Hematopoietic multipotent progenitor cell treated with erythropoietin and hydrocortisone succinate and interleukin-3 and kit ligand, for 17 days (in vitro differentiated cells): Measurements from ENCODE around the gene CD70.
"Not testable (repeated sequence)": the region's sequence is repeated elsewhere in the genome, so short reads cannot be mapped to it uniquely, and the experiment has no call there.

Experiments used
- DNase-seq: peaks from one replicate; pipeline ENCODE4 v3.0.0-alpha.2; 2015; ENCODE audit warnings: low spot score

CD70 gene

DNA sequence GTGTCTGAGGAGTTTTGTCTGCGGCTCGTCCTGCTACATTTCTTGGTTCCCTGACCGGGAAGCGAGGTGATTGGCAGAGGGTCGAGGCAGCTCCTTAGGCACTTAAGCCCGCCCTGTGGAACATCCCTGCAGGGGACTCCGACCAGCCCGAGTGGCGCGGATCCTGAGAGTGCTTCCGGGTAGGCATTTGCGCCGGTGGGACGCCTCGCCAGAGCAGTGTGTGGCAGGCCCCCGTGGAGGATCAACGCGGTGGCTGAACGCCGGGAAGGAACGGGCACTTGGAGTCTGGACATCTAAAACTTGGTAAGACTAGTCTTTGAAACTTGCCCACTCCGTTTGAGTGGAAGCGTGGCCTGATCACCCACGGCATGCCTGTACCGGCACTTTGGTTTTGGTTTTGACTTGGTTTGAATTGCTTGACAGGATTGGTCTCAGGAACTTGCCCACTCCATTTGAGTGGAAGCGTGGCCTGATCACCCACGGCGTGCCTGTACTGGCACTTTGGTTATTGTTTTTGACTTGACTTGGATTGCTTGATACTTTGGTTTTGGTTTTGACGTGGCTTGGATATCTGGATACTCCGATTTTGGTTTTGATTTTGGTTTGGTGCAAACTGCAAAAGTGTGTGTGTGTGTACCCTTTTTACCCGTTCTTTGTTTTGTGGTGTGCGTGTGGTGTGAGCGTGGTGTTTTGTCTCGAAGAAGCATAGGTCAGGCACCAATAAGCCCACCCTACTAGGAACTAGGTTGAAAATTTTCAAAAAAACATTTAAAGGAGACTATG lies 6.7 kb upstream of the CD70 start:
- not testable (repeated sequence) for DNase-seq

DNA sequence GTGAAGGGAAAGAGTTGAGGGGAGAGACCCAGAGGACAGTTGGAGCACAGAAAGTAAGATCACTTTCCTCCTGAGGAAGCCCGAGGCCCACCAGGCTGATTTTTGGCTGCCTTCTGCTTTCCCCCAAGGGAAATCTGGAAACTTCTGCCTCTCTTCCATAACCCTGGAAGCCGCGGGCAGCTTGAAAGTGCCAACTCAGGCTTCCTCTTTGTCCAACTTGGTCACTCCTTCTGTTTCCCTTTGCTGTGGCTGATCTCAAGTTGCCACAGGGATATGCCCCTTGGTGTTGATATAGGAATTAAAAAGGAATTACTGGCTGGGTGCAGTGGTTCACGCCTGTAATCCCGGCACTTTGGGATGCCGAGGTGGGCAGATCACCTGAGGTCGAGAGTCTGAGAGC lies 5.7 kb upstream of the CD70 start:
- no peak for DNase-seq

DNA sequence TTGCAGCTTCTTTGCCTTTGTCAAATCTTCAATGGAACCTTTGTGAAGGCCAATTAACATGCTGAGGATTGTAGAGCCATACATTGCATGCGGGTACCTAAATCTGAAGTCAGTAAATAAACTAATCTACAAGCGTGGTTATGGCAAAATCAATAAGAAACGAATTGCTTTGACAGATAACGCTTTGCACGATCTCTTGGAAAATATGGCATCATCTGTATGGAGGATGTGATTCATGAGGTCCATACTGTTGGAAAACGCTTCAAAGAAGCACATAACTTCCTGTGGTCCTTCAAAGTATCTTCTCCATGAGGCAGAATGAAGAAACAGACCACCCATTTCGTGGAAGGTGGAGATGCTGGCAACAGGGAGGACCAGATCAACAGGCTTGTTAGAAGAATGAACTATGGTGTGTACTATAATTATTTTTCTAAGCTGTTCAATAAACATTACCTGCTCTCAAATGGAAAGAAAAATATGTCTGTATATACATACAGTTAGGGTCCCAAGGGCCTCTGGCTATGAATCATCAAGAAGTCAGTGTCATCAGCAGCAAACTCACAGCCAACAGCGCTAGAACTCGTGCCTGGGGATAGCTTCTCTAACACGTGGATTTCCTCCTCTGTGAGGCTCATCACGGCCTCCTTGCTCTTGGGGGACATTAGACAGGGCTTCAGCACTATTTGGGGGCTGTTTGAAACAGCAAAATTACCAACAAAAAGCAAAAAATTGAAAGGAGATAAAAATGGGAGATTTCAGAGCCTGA lies 2.9 kb upstream of the CD70 start:
- DNase-seq, result no peak

DNA sequence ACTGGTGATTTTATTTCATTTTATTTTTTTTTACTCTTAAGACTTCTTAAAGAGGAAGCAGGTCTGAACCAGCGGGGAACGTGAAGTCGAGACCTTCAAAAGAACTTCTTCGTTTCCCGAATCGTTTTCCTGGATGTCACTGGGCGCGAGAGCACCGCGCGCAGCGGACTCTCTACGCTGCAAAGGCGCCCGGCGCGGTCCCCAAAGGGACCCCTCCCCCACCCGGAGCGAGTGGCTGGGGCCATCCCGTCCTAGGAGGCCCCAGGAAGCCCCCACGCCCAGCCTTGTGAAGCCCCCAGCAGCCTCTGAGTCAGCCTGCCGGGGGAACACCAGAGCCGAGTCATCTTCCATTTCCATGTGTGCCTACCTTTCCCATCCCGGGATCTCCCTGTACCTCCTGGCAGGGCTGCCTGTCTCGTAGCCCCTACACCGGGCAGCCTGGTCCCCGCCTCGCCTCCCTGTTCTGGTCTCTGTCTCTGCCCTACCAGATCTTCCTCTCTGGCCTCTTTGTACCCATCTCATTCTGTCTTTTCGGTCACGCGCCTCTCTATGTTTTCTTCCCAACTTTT lies 608 bp downstream of the CD70 start:
- DNase-seq, result no peak

DNA sequence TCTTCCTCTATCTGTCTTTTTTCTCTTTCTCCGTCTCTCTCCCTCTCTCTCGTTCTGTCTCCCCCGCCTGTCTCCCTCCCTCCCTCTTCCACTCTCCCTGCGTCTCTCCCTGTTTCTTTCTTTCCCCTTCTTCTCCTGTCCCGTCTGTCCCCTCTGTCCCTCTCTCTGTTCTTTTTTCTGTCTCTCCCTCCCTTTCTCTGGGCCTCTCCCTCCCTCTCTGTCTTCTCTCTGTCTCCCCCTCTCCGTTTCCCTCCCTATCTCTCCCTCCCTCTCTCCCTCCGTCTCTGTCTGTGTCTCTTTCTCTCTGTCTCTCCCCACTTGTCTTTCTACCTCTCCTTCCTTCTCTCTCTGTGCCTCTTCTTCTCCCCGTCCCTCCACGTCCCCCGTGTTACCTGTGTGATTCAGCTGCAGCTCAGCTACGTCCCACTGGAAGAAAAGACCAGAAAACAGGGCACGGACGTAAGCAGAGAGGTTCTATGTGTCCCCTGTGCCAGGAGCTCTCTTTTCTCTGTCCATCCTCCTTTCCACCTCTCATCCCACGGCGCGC lies 1.2 kb downstream of the CD70 start:
- DNase-seq, result no peak

DNA sequence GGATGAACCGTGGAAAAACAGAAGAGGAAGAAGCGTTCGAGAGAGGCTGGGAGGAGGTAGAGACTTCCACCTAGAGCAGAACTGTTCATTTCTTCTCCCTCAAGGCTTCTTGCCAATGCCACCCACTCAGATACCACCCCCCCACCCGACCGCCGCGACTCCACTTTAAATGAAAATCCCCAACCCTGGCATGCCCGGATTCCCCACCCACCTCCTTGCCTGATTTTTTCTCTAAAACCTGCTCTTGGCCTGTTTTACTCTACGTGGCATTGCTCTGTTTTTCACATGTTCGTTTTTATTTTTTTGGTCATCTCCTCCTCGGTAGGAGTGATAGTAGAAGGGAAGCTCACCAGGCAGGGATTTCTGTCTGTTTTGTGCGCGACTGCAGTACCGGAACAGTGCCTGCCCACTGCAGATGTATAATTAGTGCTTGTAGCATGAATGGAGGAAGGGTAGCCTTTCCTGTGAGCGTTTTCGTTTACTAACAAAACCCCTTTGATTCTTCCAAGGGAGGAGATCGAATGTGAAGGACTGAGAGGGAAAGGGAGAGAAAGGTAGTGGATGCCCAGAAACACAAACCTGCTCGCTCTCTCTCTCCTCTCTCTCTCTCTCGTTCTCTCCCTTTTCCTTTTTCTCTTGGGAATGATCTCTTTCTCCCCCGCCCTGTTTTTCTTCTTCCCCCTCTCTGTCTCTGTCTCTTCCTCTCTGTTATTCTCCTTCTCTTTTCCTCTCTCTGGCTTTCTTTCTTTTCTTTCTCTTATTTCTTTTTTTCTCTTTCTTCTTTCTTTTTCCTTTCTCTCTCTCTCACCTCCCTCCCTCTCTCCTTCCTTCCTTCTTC lies 2.2 kb downstream of the CD70 start:
- DNase-seq, result no peak

DNA sequence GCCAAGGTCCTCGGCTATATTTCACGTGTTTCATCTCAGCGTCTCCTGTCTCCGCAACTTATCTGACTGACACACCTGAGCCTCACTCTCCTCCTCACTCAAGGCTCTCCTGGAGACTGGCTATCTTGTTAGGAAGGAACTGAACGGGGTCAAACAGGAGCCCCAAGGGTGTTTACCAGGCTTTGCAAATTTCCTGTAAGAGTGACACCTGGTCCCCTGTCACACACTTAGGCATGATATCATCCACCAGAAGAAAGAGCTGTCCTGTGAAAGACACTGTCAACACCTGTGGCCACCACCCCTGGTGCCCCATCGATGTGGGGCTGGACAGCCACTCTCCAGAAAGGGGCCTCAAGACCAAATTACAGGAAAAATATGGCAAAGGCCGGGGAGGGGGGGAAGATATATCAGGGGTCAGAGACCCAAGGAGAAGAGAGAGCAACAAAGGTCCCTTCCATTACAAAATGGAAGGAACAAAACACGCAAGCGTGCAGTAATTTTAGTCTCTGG lies 2.9 kb downstream of the CD70 start:
- DNase-seq, result peak; percentile 38

DNA sequence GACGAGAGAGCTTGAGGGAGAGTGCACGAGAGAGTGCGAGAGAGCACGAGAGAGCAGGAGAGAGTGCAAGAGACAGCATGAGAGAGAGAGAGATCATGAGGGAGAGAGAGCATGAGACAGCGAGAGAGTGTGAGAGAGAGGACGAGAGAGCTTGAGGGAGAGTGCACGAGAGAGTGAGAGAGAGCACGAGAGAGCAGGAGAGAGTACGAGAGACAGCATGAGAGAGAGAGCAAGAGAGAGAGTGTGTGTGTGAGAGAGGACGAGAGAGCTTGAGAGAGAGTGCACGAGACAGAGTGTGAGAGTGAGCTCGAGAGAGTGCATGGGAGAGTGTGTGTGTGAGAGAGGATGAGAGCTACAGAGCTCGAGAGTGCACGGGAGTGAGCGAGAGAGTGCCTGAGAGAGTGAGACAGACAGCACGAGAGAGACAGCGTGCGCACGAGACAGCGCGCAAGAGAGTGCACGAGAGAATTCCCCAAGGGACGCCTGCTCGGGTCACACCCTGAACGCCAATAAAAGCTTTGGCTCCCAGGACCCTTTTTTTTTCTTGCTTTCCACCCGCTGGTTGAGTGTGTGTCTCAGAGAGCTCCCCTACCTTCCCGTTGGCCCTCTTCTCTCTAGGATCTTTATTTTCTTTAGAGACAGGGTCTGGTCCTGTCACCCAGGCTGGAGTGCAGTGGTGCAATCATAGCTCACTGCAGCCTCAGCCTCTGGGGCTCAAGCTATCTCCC lies 3.7 kb downstream of the CD70 start:
- DNase-seq, result peak; percentile 33

DNA sequence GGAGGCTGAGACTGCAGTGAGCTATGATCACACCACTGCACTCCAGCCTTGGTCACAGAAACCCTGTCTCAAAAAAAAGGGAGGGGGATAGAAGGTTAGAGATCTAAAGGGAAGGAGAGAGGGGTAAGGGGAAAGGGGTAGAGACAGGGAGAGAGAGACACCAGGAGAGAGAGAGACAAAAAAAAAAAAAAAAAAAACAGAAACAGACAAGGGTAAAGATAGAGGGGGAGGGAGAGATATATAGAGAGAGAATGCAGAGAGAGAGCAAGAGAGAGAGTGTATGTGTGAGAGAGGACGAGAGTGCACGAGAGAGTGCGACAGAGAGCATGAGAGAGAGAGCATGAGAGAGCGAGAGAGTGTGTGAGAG lies 4.2 kb downstream of the CD70 start:
- no peak for DNase-seq

DNA sequence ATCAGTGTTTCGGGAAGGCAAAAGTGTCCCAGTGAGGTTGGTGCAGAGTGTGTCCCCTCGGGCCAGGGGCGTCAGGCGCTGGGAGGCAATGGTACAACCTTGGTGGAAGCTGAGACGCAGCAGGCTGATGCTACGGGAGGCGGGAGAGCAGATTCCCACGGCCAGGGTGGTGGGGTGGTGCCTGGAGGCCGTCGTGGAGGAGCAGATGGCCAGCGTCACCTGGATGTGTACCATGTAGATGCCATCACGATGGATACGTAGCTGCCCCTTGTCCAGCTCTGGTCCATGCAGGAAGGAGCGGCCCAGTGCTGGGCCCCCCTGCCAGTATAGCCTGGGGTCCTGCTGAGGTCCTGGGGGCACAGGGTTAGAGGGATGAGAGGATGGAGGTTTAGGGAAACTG lies 4.9 kb downstream of the CD70 start:
- no peak for DNase-seq

DNA sequence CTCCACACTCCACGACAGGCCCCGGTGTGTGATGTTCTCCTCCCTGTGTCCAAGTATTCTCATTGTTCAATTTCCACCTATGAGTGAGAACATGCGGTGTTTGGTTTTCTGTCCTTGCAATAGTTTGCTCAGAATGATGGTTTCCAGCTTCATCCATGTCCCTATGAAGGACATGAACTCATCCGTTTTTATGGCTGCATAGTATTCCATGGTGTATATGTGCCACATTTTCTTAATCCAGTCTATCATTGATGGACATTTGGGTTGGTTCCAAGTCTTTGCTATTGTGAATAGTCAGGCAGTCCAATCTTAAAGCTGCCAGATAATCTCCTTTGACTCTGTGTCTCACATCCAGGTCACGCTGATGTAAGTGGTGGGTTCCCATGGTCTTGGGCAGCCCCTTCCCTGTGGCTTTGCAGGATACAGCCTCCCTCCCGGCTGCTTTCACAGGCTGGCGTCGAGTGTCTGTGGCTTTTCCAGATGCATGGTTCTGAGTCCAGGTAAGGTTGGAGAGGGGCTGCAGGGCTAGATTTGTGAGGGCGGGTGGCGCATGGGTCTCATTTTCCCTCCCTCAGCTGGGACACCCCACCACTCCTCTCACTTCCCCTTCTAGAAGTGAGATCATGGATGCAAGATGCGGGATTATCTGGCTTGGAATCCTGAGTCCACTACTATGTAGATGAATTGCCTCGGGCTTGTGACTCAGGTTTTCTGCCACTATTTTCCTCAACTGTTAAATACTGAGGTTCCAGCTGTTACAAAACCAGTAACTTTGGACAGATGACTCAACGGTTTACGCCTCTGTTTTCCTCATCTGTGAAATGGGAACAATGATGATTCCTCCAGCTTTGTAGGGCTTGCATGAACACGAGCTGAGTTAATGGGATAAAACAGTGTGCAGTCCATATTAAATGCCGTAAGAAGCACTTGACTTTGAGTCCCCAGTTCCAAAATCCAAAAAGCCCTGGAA lies 8.2 kb downstream of the CD70 start:
- not testable (repeated sequence) for DNase-seq

DNA sequence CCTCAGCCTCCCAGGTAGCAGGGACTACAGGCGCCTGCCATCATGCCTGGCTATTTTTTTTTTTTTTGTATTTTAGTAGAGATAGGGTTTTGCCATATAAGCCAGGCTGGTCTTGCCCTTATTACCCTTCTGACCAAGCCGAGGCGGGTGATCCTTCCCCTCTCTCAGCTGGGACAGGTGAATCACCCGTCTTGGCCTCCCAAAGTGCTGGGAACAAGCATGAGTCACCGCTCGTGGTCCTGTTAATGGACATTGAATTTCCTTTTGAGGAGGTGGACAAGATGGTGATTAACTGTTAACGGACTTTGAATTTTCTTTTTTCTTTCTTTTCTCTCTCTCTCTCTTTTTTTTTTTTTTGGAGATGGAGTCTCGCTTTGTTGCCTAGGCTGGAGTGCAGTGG lies 10.6 kb downstream of the CD70 start:
- DNase-seq, result no peak

DNA sequence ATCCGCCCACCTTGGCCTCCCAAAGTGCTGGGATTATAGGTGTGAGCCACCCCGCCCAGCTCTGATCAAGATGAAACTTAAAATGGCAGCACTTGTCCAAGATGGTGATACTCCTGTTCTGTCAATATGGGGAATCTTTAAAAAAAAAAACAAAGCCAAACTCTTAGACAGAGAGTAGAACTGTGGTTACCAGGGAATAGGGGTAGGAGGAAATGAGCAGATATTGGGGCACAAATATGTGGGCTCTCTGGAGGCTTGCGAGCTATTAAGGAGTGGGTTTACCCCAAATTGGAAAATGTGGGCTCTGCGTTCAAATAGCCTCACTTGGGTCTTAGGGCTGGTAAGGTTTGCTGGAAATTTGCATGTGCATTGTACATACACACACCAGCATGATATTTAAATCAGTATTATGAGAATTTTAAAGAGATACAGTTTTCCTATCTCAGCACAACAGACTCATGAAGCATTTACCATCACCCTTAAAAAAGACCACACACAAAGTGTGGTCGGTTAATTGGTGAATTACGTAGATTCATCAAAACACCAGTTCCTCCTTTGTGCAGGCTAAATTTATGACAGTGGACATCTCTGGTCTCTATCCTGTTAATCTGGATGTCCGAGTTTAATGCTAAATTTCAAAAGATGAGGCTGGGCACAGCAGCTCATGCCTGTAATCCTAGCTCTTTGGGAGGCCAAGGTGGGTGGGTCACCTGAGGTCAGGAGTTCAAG lies 11.3 kb downstream of the CD70 start:
- DNase-seq, result no peak

DNA sequence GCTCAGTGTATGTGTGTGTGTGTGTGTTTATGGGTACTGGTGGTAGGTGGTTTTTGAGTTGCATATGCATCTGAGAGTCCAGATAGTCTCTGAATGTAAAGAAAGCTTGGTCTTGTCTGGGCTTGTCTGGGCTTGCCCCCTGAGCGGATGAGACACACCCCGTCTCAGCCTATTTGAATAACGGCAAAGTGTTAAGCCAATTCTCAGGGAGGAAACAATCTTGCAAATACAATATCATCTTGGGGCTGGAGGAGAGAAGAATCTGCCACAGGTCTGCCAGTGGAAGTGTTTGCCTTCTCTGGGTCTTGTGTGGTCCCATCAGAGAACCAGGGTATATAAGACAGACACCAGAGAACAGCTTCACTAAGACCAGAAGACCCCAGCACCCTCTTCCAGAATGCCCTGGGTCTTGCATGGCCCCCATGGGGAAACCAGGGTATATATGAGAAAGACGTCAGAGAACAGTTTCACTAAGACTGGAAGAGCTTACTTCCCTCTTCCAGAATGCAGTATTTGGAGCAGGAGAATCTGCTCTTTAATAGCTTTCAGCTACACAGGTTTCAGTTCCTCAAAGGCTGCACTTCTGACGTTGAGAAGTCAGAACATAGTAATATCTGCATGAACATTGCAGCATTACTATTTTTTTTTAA lies 13.3 kb downstream of the CD70 start:
- DNase-seq, result no peak

DNA sequence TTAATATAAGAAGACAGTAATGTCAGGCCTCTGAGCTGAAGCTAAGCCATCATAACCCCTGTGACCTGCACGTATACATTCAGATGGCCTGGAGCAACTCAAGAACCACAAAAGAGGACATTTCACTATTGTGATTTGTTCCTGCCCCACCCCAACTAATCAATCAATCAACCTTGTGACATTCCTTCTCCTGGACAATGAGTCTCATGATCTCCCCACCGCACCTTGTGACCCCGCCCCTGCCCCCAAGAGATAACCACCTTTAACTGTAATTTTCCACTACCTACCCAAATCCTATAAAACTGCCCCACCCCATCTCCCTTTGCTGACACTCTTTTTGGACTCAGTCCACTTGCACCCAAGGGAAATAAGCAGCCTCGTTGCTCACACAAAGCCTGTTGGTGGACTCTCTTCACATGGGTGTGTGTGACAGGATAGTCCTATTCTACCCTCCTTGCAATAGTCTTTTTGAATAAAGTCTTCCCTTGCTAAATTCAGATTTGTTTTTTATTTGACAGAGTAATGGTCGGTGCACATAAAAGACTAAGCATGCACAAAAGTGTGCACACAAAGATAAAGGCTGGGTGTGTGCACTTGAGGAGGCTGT lies 14.0 kb downstream of the CD70 start:
- peak; percentile 70 for DNase-seq

DNA sequence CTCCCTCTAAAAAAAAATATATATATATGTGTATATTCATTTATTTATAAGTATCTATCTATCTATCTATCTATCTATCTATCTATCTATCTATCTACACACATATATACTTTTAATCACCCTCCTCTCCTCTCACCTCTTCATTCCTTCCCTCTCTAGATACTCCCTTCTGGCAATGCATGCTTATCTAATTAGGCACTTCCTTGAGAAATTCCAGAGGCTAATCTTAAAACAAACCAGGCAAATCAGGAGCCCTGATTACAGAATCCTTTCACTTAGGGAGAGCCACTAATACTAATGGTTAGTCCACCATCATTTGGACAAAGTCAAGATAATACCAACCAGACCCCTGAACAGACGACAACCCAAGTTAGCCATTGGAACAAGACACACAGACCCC lies 17.6 kb downstream of the CD70 start:
- no peak for DNase-seq

DNA sequence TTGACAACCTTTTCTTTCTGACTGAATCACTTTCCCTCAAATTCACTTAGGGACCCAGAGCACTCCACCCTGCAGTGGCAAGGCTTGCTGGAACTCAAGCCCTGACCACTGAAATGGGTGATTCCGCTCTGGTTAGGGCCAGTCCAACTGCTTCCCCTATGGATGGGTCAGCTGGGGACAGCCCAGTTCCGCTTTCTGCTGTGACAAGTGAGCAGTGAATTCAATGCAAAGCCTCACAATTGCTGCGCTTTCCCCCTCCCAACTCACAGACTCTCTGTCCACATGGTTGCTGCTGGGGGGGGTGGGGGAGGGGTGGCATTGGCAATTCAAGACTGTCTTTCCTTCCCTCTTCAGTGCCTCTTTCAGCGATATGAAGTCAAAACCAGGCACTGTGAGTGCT lies 18.7 kb downstream of the CD70 start:
- DNase-seq, result no peak

DNA sequence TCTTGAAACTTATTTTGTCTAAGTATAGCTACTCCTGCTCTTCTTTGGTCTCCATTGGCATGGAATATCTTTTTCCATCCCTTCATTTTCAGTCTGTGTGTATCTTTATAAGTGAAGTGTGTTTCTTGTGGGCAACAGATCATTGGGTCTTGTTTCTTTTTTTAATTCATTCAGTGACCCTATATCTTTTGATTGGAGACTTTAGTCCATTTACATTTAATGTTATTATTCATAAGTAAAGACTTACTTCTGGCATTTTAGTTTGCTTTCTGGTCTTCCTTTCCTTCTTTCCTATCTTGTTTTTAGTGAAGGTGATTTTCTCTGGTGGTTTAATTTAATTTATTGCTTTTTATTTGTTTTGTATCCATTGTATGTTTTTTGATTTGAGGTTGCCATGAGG lies 19.8 kb downstream of the CD70 start:
- no peak for DNase-seq
